GM18870 (cell line): ENCODE measurements around the gene COX17.

Experiments used
- ATAC-seq: cut with Tn5 transposase; IDR thresholded peaks from one replicate; pipeline ENCODE4 v1.9.1; 2021; ENCODE audit warnings: moderate library complexity; ENCODE audit not compliant: unreplicated experiment

COX17 gene

GRCh38 chr3:119626196-119626595 lies 51.0 kb downstream of the COX17 start:
- ATAC-seq = no peak

GRCh38 chr3:119625451-119626153 lies 51.6 kb downstream of the COX17 start:
- no peak for ATAC-seq

- ATAC-seq = no peak
Measured at GRCh38 chr3:119624002-119624720, 53.0 kb downstream of the COX17 start.

GRCh38 chr3:119620899-119621298 lies 56.3 kb downstream of the COX17 start:
- no peak for ATAC-seq
